Stimulated activated naive CD8-positive, alpha-beta T cell treated with anti-CD3 and anti-CD28 coated beads, Interleukin-15, Interleukin-2, amounts not matched to agents 100 U/mL and 50 U/mL, for 24 hours (primary cell): ENCODE results near the gene IL16.
"Not testable (repeated sequence)": the region's sequence is repeated elsewhere in the genome, so short reads cannot be mapped to it uniquely, and the experiment has no call there.

Source experiments
- ATAC-seq: fragments of 150-1000 bp; cut with Tn5 transposase; one replicate; pipeline ENCODE4 v1.10.0; 2021
- DNase-seq: peaks from one replicate; pipeline ENCODE4 v3.0.0; 2021

Gene IL16

DNA sequence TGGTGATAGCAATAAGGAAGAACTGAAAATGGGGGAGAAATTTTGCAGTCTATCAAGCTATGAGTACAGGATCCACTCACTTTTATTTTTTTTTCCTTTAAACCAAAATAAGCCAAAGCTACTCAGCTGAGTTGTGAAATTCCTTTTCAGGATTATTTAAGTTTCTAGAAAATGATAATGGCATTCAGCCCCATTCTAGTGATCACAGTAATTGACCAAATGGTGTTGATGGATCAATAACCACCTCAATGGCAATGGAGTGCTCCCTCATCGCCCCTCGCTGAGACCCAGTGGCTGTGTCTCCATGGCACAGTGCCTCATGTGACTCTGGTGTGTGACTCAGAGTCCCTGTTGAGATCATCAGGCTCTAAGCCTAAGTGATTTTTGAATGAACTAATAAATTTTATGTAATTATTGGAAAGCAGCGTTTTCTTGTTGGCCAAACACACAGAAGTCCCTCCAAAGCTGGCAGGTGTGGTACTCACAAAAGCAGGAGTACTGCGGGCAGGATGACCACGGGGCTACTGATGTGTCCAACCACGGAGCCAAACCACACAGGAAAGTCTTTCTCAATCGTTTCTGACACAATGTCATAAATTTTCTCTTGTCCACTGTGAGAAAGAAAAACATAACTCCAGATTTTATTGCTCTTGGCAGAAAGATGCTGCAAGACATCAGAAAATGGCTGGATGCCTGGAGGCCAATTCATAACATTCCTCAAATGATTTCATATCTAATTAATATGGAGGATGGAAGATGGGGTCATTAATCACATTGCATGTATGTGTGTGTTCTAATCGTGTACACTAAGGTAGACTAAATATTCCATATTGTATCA lies 141.7 kb downstream of the IL16 start:
- ATAC-seq, result no peak
- DNase-seq, result no peak

DNA sequence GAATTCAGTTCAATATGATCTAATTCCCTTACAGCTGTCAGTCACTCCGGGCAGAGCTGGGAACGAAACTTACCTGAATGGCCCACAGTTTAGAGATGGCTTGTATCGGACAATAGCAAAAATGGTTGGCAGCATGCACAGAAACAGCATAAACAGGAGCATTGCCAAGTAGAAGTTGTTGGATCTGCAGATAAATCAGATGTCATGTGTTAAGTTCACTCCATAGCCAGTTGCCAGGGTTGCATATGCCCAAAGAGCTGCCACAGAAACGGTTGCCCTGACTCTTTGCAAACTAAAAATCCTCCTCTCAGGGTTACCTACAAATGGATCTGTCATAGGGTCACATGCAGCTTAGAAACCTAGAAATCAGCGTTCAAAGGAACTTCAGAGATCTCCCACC lies 142.6 kb downstream of the IL16 start:
- ATAC-seq, result no peak
- no peak for DNase-seq

DNA sequence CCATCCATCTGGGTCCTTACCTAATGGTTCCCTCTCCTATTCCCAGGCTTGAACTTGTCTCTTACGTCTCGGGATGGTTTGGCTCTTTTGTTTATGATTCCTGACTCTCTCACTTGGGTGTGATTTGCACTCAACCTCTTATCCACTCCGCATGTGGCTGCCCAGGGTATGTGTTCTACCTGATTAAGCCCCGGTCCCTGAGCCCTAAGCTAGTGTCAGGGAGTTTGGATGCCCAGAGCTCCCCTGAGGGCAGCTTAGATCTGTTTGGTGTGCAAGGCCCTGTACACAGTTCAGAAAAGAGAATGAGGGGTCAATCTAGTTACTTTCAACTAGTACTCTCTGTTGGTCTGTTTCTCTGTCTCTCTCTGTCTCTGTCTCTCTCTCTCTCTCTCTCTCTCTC lies 143.2 kb downstream of the IL16 start:
- DNase-seq (no peak), ATAC-seq (no peak)

DNA sequence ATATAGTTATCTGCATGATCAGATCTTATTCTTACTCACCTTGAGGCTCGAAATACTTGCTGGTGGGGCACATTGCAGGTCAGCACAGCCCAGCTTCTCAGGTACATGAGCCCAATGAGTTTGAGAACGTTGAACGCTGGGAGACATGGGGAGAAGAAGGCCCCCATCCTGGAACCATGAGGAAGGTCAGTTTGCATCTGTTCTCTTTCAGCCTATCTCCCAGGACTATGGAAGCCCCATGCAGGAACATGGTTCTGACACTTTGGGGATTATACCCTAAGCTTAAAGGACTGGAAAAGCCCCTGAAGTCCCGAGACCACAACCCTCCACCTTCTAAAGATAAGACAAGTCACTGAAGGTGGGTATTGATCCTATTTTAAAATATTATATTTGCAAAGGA lies 144.7 kb downstream of the IL16 start:
- no peak for DNase-seq

DNA sequence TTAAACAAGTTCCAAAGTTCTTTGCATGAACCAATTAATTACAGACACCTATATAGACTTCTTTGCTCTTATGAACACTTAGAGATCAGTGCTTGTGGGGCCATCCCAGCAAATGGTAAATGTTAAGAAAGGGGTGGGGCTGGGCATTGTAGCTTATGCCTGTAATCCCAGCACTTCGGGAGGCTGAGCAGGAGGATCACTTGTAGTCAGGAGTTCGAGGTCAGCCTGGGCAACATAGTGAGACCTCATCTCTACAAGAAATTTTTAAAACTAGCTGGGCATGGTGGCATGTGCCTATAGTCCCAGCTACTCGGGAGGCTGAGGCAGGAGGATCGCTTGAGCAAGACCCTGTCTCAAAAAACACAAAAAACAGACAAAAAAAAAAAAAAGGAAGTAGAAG lies 146.7 kb downstream of the IL16 start:
- ATAC-seq, result no peak
- no peak for DNase-seq

More for the DNA sequence above, 144.7 kb downstream of the IL16 start:
- no peak for ATAC-seq

DNA sequence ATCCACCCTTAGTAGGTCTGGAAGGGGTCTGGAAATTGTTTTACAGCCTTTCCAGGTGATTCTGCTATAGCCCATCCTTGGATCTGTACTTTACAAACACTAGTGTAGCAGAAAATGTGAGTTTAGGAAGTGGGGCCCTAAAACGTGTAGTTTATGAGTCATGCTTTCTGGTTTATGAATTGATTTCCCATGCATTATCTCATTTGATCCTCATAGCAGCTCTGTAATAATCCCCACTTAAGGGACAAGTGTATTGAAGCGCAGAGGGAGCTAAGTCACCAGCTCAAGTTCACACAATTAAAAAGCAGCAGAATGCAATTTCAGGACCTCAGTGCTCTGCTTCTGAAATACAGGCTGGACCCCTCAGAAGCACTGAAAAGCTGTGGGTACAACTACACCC lies 149.9 kb downstream of the IL16 start:
- no peak for DNase-seq
- peak; percentile 36 for ATAC-seq

DNA sequence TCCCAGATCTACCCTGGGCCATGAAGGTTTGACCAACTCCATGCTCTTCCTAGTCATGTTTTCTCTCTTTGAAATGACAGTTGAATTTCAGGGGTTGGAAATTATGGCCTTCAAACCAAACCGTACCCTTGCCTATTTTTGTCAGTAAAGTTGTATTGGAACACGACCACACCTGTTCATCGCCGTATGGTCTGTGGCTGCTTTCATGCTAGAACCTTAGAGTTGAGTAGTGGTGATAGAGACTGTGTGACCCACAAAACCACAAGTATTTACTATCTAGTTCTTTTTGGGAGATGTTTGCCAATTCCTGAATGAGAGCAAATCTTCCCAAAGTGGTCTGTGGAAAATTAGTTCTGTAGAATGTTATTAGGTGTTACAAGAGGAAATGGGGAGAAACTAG lies 151.2 kb downstream of the IL16 start:
- DNase-seq (no peak), ATAC-seq (no peak)

DNA sequence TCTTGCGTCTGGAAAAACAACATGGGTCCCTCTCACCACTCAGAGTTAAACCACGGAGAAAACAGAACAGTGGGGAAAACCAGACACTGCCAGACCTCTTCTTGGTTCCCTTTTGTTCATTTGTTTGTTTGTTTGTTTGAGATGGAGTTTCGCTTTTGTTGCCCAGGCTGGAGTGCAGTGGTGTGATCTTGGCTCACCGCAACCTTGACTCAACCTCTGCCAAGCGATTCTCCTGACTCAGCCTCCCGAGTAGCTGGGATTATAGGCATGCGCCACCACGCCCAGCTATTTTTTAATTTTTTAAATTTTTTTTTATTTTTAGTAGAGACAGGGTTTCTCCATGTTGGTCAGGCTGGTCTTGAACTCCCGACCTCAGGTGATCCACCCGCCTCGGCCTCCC lies 152.0 kb downstream of the IL16 start:
- not testable (repeated sequence) for DNase-seq, ATAC-seq

DNA sequence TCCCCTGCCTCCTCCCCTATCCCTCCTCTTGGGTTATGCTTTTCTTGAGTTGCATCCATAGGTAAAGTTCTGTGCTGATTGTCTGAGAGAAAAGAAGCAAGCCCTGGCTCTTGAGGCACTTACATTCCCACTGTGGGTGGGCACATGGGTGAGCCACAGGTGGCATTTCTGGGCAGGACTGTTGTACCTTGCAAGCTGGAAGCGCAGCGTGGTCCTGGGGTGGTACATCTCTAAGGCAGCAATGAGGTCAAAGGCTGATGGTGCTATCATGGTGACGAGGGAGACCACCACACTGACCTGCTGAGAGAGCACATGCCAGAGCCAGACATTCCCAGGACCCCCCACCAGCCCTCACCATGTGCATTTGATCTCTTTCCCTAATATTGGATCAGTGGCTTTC lies 152.6 kb downstream of the IL16 start:
- ATAC-seq (no peak), DNase-seq (no peak)

DNA sequence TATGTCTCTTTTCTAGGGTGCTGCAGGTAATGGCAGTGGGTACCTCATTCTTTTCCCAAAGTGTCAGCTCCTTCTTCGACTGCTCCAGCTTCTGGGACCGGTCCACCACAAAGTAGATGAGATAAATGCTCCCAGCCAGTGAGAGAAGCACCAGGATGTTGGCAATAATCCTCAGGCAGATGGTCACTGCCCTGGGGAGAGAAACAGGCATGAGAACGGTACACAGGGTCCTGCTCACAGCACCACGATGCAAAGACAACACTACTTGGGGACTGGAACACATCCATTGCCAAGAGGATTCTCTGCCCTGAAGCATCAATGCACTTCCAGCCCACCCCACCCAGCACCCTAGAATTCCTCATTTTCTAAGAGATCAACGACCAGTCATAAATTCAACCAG lies 155.0 kb downstream of the IL16 start:
- ATAC-seq, result no peak
- no peak for DNase-seq

DNA sequence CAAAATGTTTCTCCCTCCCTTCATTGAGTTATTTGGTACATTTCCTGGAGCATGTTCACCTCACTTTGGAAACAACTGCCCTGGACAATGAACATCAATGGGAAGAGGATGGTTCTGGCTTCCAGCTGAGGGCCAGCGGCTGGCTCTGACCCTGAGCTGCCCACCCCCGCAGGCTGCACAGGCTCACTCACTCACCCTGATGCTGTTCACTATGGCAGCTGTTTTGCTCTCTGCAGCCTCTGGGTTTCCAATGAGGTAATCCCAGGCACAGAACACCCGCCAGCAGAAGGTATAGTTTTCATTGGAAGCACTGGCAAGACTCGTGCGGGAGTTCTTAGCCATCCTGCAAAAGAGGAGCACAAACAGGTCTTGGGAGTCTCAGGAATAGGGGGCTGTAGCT lies 159.6 kb downstream of the IL16 start:
- no peak for DNase-seq
- ATAC-seq, result no peak

DNA sequence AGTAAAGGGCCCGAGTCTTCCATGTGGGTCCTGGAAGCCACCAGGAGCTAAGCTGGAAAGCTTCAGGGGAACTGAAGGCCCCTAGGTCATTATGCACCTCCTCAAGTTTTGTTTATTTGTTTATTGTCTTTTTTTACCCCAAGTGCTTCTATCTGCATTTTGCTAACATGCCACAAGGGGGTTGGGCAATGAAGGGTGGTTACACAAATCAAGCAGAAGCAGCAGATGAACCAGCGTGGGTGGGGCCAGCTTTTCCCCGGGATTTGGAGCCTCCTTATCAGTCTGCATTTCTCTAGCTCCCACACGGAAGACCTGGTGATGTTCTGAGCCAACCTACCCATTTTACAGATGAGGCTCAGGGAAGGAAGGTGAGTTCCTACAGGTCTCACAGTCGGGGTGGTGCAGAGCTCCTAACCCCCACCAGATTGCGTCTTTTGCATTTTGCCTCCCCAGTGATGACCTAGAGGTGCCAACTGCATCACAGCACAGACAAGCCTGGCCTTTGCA lies 160.6 kb downstream of the IL16 start:
- ATAC-seq, result no peak
- no peak for DNase-seq

DNA sequence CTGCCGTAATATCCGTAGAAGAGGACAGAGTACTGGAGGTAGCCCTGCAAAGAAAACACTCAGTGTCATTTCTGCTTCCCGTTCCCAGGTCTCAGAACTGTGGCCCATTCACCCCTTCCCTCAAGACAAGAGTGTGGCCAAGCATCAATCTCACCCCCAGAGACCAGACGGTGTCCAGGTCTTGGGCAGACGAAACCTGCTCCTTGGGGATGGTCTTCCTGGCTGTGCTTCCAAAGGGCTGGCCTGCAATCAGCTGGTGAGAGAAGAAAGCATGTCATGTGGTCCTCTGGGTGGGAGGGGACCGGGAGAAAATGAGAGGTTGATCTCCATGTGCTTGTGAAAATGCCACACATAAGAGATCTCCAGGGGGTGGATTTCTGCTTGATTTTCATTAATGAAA lies 161.6 kb downstream of the IL16 start:
- no peak for ATAC-seq
- no peak for DNase-seq

DNA sequence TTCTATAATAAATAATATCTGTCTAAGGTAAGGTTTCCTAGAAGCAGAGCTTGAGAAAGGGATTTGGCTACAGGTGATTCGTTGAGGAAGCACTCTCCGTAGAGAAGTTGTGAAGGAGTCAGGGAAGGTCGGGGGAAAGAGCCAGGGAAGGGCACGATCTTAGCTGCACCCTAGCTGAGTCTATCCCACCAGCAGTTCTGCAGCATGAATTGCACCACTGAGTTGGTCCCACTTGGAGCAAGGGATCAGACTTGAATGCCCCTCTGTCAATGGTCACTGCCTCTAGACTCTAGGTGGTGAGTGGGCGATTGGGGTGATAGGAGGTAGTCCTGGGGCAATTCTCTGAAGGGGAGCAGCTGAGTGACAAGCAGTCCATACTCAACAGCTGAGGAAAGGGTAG lies 163.8 kb downstream of the IL16 start:
- ATAC-seq, result no peak
- no peak for DNase-seq

DNA sequence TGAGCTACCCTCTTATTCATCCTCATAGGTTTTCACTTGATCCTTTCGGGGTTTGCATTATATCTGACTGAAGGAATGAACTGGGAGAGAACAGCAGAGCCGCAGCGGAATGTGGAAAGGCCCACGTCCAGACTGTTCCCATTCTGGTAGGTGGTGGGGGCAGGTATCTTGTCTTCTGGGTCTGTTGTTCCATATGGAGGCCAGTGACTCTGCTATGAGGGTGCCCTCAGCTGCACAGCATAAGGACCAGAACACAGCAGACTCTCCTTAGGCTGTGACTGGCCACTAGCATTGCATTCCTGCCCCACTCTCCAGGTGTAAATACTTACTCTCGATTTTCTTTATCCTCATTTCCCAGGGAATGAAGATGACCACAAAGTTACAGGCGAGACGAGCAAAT lies 165.2 kb downstream of the IL16 start:
- no peak for DNase-seq
- no peak for ATAC-seq

DNA sequence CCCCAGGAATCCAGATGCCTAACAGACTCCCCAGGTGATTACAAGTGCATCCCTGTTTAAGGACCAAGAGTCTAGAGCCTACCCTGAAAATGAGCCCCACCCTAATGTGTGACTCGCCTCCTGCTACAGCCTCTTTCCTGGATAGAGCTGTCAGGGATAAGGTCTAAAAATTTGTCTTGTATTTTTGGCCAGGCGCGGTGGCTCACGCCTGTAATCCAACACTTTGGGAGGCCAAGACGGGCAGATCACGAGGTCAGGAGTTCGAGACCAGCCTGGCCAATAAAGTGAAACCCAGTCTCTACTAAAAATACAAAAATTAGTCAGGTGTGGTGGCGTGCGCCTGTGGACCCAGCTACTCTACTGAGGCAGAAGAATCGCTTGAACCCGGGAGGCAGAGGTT lies 166.1 kb downstream of the IL16 start:
- ATAC-seq, result no peak
- no peak for DNase-seq

DNA sequence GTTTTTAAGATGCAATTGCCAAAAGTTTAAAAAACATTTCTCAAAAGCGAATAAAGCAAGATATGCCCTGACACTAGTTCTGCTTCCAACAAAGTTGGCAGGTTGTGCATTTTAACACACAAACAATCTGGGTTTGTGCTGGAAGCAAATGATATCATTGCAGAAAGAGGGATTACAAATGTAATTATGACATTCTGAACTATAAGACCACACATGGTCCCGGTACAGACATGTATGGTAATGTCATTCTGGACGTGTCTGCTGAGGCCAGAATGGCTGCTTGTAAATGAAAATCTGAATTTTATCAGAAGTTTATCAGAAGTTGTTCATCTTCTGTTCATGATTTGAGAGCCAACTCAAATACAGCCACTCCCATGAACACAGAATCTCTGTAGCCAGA lies 166.6 kb downstream of the IL16 start:
- DNase-seq (no peak), ATAC-seq (no peak)
